HCT116 (cell line): Measurements from ENCODE around the gene ANO4.
A peak's percentile ranks its signal among the peaks of the same experiment; 100 is the strongest.

Experiments used
- CEBPB ChIP-seq: IDR thresholded peaks from 2 replicates; pipeline ENCODE4 v1.6.1; 2012; ENCODE audit warnings: low read depth
- EZH2 ChIP-seq: fragments of 200-600 bp; sonication (generic); IDR thresholded peaks from 2 replicates; pipeline ENCODE4 v1.6.1; 2017; ENCODE audit warnings: antibody characterized with exemption, mixed run types
- POLR2A ChIP-seq: IDR thresholded peaks from 2 replicates; pipeline ENCODE4 v1.7.0; 2011; ENCODE audit warnings: borderline replicate concordance; ENCODE audit not compliant: insufficient read depth, insufficient read length; ENCODE audit errors: extremely low read depth
- POLR2AphosphoS5 ChIP-seq: IDR thresholded peaks from 2 replicates; pipeline ENCODE4 v1.6.1; 2011; ENCODE audit warnings: mild to moderate bottlenecking, low read depth, low read length, moderate library complexity
- TF ChIP-seq, protein P1 (sequence below), 3 experiments: fragments of 200-600 bp in 1 of 3; sonication (generic) in 1 of 3; IDR thresholded peaks in 2 of 3; conservative IDR thresholded peaks in 1 of 3; 2 replicates each; pipeline ENCODE4 v1.5.1; 2012 to 2017; ENCODE audit warnings: low read depth in 2 of 3, low read length in 2 of 3, antibody characterized with exemption in 1 of 3, borderline replicate concordance in 1 of 3, control low read depth in 1 of 3, mild to moderate bottlenecking in 1 of 3, mixed read lengths in 1 of 3, mixed run types in 1 of 3, moderate library complexity in 1 of 3; ENCODE audit not compliant: insufficient read depth in 1 of 3
- TF ChIP-seq, protein P2 (sequence below): IDR thresholded peaks from 2 replicates; pipeline ENCODE4 v1.6.1; 2011; ENCODE audit warnings: mild to moderate bottlenecking, low read length, moderate library complexity; ENCODE audit not compliant: insufficient replicate concordance; ENCODE audit errors: extremely low read depth

DNA sequence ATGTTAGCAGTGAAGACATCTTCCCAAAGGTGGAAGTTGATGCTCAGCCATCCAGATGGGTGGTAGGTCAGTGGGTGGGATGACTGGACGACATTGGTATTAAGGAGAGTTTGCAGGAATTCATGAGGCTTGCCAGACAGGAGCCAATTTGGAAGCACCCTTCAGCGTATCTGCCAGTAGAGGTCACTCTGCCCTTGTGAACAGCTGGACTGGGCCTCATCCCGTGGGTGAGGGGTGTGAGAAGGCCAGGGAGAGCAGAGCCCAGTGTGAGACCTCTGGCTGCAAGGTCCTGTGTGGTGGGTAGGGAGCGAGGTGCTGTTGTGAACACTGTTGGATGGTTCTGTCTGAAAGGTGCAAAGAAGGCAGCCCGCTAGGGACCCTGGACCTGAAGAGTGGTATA lies 377.7 kb downstream of the ANO4 start:
- no peak for TF ChIP-seq CEBPB
- TF ChIP-seq, protein P1, sequence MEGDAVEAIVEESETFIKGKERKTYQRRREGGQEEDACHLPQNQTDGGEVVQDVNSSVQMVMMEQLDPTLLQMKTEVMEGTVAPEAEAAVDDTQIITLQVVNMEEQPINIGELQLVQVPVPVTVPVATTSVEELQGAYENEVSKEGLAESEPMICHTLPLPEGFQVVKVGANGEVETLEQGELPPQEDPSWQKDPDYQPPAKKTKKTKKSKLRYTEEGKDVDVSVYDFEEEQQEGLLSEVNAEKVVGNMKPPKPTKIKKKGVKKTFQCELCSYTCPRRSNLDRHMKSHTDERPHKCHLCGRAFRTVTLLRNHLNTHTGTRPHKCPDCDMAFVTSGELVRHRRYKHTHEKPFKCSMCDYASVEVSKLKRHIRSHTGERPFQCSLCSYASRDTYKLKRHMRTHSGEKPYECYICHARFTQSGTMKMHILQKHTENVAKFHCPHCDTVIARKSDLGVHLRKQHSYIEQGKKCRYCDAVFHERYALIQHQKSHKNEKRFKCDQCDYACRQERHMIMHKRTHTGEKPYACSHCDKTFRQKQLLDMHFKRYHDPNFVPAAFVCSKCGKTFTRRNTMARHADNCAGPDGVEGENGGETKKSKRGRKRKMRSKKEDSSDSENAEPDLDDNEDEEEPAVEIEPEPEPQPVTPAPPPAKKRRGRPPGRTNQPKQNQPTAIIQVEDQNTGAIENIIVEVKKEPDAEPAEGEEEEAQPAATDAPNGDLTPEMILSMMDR (IDR thresholded peaks at IDR 0.05 in 2 of 3, conservative IDR thresholded peaks at IDR 0.05 in 1 of 3; ENCODE audit: borderline replicate concordance in 1 of 3, insufficient read depth in 1 of 3, low read depth in 2 of 3, low read length in 2 of 3), result peak in 2 of 3 experiments; percentile 24 to 38; a peak in 2 of 6 replicates
- TF ChIP-seq, protein P2, sequence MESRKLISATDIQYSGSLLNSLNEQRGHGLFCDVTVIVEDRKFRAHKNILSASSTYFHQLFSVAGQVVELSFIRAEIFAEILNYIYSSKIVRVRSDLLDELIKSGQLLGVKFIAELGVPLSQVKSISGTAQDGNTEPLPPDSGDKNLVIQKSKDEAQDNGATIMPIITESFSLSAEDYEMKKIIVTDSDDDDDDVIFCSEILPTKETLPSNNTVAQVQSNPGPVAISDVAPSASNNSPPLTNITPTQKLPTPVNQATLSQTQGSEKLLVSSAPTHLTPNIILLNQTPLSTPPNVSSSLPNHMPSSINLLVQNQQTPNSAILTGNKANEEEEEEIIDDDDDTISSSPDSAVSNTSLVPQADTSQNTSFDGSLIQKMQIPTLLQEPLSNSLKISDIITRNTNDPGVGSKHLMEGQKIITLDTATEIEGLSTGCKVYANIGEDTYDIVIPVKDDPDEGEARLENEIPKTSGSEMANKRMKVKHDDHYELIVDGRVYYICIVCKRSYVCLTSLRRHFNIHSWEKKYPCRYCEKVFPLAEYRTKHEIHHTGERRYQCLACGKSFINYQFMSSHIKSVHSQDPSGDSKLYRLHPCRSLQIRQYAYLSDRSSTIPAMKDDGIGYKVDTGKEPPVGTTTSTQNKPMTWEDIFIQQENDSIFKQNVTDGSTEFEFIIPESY, result no peak
- TF ChIP-seq EZH2, result no peak
- no peak for TF ChIP-seq POLR2A
- no peak for TF ChIP-seq POLR2AphosphoS5
